ENCODE measurements around the gene HTR1D.
"Not testable (repeated sequence)": the region's sequence is repeated elsewhere in the genome, so short reads cannot be mapped to it uniquely, and the experiment has no call there.

Gene HTR1D

GRCh38 chr1:23217421-23218115, at the start of gene HTR1D:
TSS of gene HTR1D (minus strand) at chr1:23217502. CDS start at chr1:23194219, 23,283 bp downstream.
- TF ChIP-seq CTCF (IDR thresholded peaks at IDR 0.05; ENCODE audit: low read depth, low read length) = no peak
- no peak for DNase-seq (ENCODE audit: low read depth in 2 of 2)
- peak within 1 kb of the TSS; percentile 26 to 33 for H3K4me3 ChIP-seq (replicated peaks in 1 of 2; ENCODE audit: low read depth in 2 of 2, low read length in 2 of 2)

- TF ChIP-seq CTCF (IDR thresholded peaks at IDR 0.05; ENCODE audit: low read depth, low read length) = no peak
- H3K4me3 ChIP-seq (replicated peaks in 1 of 2; ENCODE audit: low read depth in 2 of 2, low read length in 2 of 2) = no peak overlapping the region
- DNase-seq (ENCODE audit: low read depth in 2 of 2) = no peak
These were observed 46.1 kb upstream of the HTR1D start for GRCh38 chr1:23263380-23263887.

GRCh38 chr1:23258082-23258481, 40.8 kb upstream of the HTR1D start:
- DNase-seq (ENCODE audit: low read depth in 2 of 2); H3K4me3 ChIP-seq (replicated peaks in 1 of 2; ENCODE audit: low read depth in 2 of 2, low read length in 2 of 2): not testable (repeated sequence)

GRCh38 chr1:23257371-23257770, 40.1 kb upstream of the HTR1D start:
- H3K4me3 ChIP-seq (replicated peaks in 1 of 2; ENCODE audit: low read depth in 2 of 2, low read length in 2 of 2); DNase-seq (ENCODE audit: low read depth in 2 of 2): not testable (repeated sequence)

- no peak for TF ChIP-seq CTCF (IDR thresholded peaks at IDR 0.05; ENCODE audit: low read depth, low read length)
- DNase-seq (ENCODE audit: low read depth in 2 of 2) = no peak
- H3K4me3 ChIP-seq (replicated peaks in 1 of 2; ENCODE audit: low read depth in 2 of 2, low read length in 2 of 2) = no peak overlapping the region
These were observed 37.3 kb upstream of the HTR1D start for GRCh38 chr1:23254584-23254983.

- DNase-seq (ENCODE audit: low read depth in 2 of 2) = no peak
- TF ChIP-seq CTCF (IDR thresholded peaks at IDR 0.05; ENCODE audit: low read depth, low read length) = no peak
- H3K4me3 ChIP-seq (replicated peaks in 1 of 2; ENCODE audit: low read depth in 2 of 2, low read length in 2 of 2) = no peak overlapping the region
These were observed 34.5 kb upstream of the HTR1D start for GRCh38 chr1:23251812-23252211.

- H3K4me3 ChIP-seq (replicated peaks in 1 of 2; ENCODE audit: low read depth in 2 of 2, low read length in 2 of 2) = no peak overlapping the region
- DNase-seq (ENCODE audit: low read depth in 2 of 2) = peak; percentile 28 to 61
- TF ChIP-seq CTCF (IDR thresholded peaks at IDR 0.05; ENCODE audit: low read depth, low read length) = no peak
These were observed 32.6 kb upstream of the HTR1D start for GRCh38 chr1:23249787-23250454.

Measured in cardiac fibroblast (primary cell).